ENCODE data around the gene TTLL5.
"Not testable (repeated sequence)": the region's sequence is repeated elsewhere in the genome, so short reads cannot be mapped to it uniquely, and the experiment has no call there.

TTLL5 gene

GRCh38 chr14:75907756-75908359 is 246.8 kb downstream of the TTLL5 start:
- no peak for DNase-seq (ENCODE audit: low spot score)

GRCh38 chr14:75909630-75910029 is 248.6 kb downstream of the TTLL5 start:
- no peak for DNase-seq (ENCODE audit: low spot score)

- DNase-seq (ENCODE audit: low spot score): no peak
Observed at GRCh38 chr14:75910048-75910447, 249.0 kb downstream of the TTLL5 start.

GRCh38 chr14:75911883-75912282 is 250.8 kb downstream of the TTLL5 start:
- no peak for DNase-seq (ENCODE audit: low spot score)

- no peak for DNase-seq (ENCODE audit: low spot score)
Observed at GRCh38 chr14:75913183-75913582, 252.1 kb downstream of the TTLL5 start.

GRCh38 chr14:75915045-75915444 is 254.0 kb downstream of the TTLL5 start:
- DNase-seq (ENCODE audit: low spot score): no peak

GRCh38 chr14:75917322-75917945 is 256.4 kb downstream of the TTLL5 start:
- no peak for DNase-seq (ENCODE audit: low spot score)

GRCh38 chr14:75917946-75918335 is 256.9 kb downstream of the TTLL5 start:
- no peak for DNase-seq (ENCODE audit: low spot score)

- not testable (repeated sequence) for DNase-seq (ENCODE audit: low spot score)
Observed at GRCh38 chr14:75920421-75920820, 259.4 kb downstream of the TTLL5 start.

GRCh38 chr14:75925141-75925840 is 264.2 kb downstream of the TTLL5 start:
- not testable (repeated sequence) for DNase-seq (ENCODE audit: low spot score)

- no peak for DNase-seq (ENCODE audit: low spot score)
Observed at GRCh38 chr14:75926431-75927115, 265.5 kb downstream of the TTLL5 start.

GRCh38 chr14:75927564-75928087 is 266.6 kb downstream of the TTLL5 start:
- peak; percentile 40 for DNase-seq (ENCODE audit: low spot score)

GRCh38 chr14:75928690-75929181 is 267.7 kb downstream of the TTLL5 start:
- peak; percentile 71 for DNase-seq (ENCODE audit: low spot score)

- DNase-seq (ENCODE audit: low spot score): no peak
Observed at GRCh38 chr14:75933712-75934296, 272.8 kb downstream of the TTLL5 start.

- DNase-seq (ENCODE audit: low spot score): no peak
Observed at GRCh38 chr14:75934998-75935628, 274.1 kb downstream of the TTLL5 start.

- no peak for DNase-seq (ENCODE audit: low spot score)
Observed at GRCh38 chr14:75939200-75939599, 278.2 kb downstream of the TTLL5 start.

- peak; percentile 48 for DNase-seq (ENCODE audit: low spot score)
Observed at GRCh38 chr14:75941030-75941429, 280.0 kb downstream of the TTLL5 start.

GRCh38 chr14:75944607-75945241 is 283.7 kb downstream of the TTLL5 start:
- no peak for DNase-seq (ENCODE audit: low spot score)

GRCh38 chr14:75946785-75947184 is 285.7 kb downstream of the TTLL5 start:
- no peak for DNase-seq (ENCODE audit: low spot score)

- DNase-seq (ENCODE audit: low spot score): no peak
Observed at GRCh38 chr14:75952489-75952888, 291.4 kb downstream of the TTLL5 start.

GRCh38 chr14:75959031-75959430 is 298.0 kb downstream of the TTLL5 start:
- no peak for DNase-seq (ENCODE audit: low spot score)
